Neural cell (in vitro differentiated cells): ENCODE results near the gene APOB. TPM values are rescaled to one million over a fixed set of nuclear protein-coding genes. Genes with fewer than 3 reads are reported as not detected.

Experiments
- H2AFZ ChIP-seq: fragments of 200-600, 300-800 bp; sonication (generic), shearing (Covaris generic); 2 replicates; pipeline ENCODE4 v1.6.0; 2014; ENCODE audit warnings: low read depth, mild to moderate bottlenecking, antibody characterized with exemption, low read length, moderate library complexity
- H3F3A ChIP-seq: fragments of 200-600 bp; shearing (Covaris generic); 2 replicates; pipeline ENCODE4 v1.6.1; 2016; ENCODE audit warnings: mild to moderate bottlenecking, moderate library complexity, mixed read lengths, antibody characterized with exemption, low read length; ENCODE audit not compliant: insufficient read depth, poor library complexity, severe bottlenecking
- H3K27ac ChIP-seq: fragments of 200-600, 300-800 bp; sonication (generic), shearing (Covaris generic); 2 replicates; pipeline ENCODE4 v1.5.1; 2014; ENCODE audit warnings: mild to moderate bottlenecking, low read length, moderate library complexity
- H3K27me3 ChIP-seq: fragments of 300-800, 200-600 bp; sonication (generic), shearing (Covaris generic); 2 replicates; pipeline ENCODE4 v1.6.0; 2014; ENCODE audit warnings: mild to moderate bottlenecking, low read depth, low read length, moderate library complexity; ENCODE audit not compliant: insufficient read depth
- H3K36me3 ChIP-seq: fragments of 300-800, 200-600 bp; sonication (generic), shearing (Covaris generic); 2 replicates; pipeline ENCODE4 v1.5.1; 2014; ENCODE audit warnings: mild to moderate bottlenecking, antibody characterized with exemption, low read length, moderate library complexity; ENCODE audit not compliant: insufficient read depth
- H3K4me2 ChIP-seq: fragments of 300-800, 200-600 bp; sonication (generic), shearing (Covaris generic); 2 replicates; pipeline ENCODE4 v1.6.0; 2014; ENCODE audit warnings: mild to moderate bottlenecking, low read length
- H3K4me3 ChIP-seq: fragments of 300-800, 200-600 bp; sonication (generic), shearing (Covaris generic); 2 replicates; pipeline ENCODE4 v1.5.1; 2014; ENCODE audit warnings: mild to moderate bottlenecking, low read length, moderate library complexity
- H3K79me2 ChIP-seq: fragments of 200-600 bp; shearing (Covaris generic); replicated peaks from 2 replicates; pipeline ENCODE4 v1.6.0; 2014; ENCODE audit warnings: mild to moderate bottlenecking, low read length, moderate library complexity; ENCODE audit not compliant: insufficient read depth
- H3K9ac ChIP-seq: fragments of 300-800, 200-600 bp; sonication (generic), shearing (Covaris generic); 2 replicates; pipeline ENCODE4 v1.6.1; 2016; ENCODE audit warnings: mild to moderate bottlenecking, low read length, mixed read lengths
- H3K9me2 ChIP-seq: fragments of 200-600 bp; shearing (Covaris generic); 2 replicates; pipeline ENCODE4 v1.6.1; 2016; ENCODE audit warnings: mild to moderate bottlenecking, low read length, mixed read lengths; ENCODE audit not compliant: insufficient read depth
- H3K9me3 ChIP-seq: fragments of 200-600, 300-800 bp; sonication (generic), shearing (Covaris generic); 2 replicates; pipeline ENCODE4 v1.6.1; 2016; ENCODE audit warnings: mild to moderate bottlenecking, mixed run types, low read length, moderate library complexity, mixed read lengths
- H4K20me1 ChIP-seq: fragments of 200-600 bp; shearing (Covaris generic); 2 replicates; pipeline ENCODE4 v1.6.1; 2016; ENCODE audit warnings: mild to moderate bottlenecking, mixed run types; ENCODE audit not compliant: insufficient read depth
- CTCF ChIP-seq: fragments of 450-650 bp; IDR thresholded peaks from 2 replicates; pipeline ENCODE4 v1.5.1; 2014; ENCODE audit warnings: antibody characterized with exemption, mild to moderate bottlenecking, moderate library complexity; ENCODE audit not compliant: poor library complexity, severe bottlenecking
- EP300 ChIP-seq: fragments of 450-650 bp; conservative IDR thresholded peaks from 2 replicates; pipeline ENCODE4 v1.6.1; 2014; ENCODE audit warnings: antibody characterized with exemption, mild to moderate bottlenecking, moderate library complexity; ENCODE audit not compliant: poor library complexity, severe bottlenecking
- EZH2 ChIP-seq: fragments of 200-600, 300-800 bp; shearing (Covaris generic), sonication (generic); IDR thresholded peaks from 2 replicates; pipeline ENCODE4 v1.6.1; 2014; ENCODE audit warnings: antibody characterized with exemption, low read length, borderline replicate concordance, mild to moderate bottlenecking; ENCODE audit not compliant: insufficient read depth, poor library complexity, severe bottlenecking
- MXI1 ChIP-seq: fragments of 450-650 bp; conservative IDR thresholded peaks from 2 replicates; pipeline ENCODE4 v1.6.1; 2014; ENCODE audit warnings: antibody characterized with exemption, mild to moderate bottlenecking; ENCODE audit not compliant: poor library complexity, severe bottlenecking
- POLR2AphosphoS5 ChIP-seq: IDR thresholded peaks from 2 replicates; pipeline ENCODE4 v1.6.1; 2012
- RAD21 ChIP-seq: fragments of 450-650 bp; conservative IDR thresholded peaks from 2 replicates; pipeline ENCODE4 v1.6.1; 2014; ENCODE audit warnings: antibody characterized with exemption, mild to moderate bottlenecking, moderate library complexity
- REST ChIP-seq: IDR thresholded peaks from 2 replicates; pipeline ENCODE4 v1.6.1; 2012; ENCODE audit warnings: borderline replicate concordance
- SMC3 ChIP-seq: fragments of 450-650 bp; conservative IDR thresholded peaks from 2 replicates; pipeline ENCODE4 v1.6.1; 2014; ENCODE audit warnings: antibody characterized with exemption, mild to moderate bottlenecking, moderate library complexity; ENCODE audit not compliant: poor library complexity
- TAF1 ChIP-seq: IDR thresholded peaks from 2 replicates; pipeline ENCODE4 v1.6.1; 2012; ENCODE audit warnings: low read depth
- polyA plus RNA-seq: library from polyadenylated mRNA; depleted of rRNA; stranded (reverse); fragments of >200 nt; gene quantifications from 2 replicates; pipeline ENCODE4 v1.2.3, GENCODE V29; 2014

Gene APOB
- polyA plus RNA-seq, 1 donor from 2014 or later, result not detected

- H4K20me1 ChIP-seq, result no peaks in the 10 kb centered on the region
- H3K27me3 ChIP-seq, result no peaks in the 10 kb centered on the region
- TF ChIP-seq POLR2AphosphoS5, result no peak
- no peak for TF ChIP-seq CTCF
- TF ChIP-seq MXI1, result no peak
- no peak overlapping the region for H3K4me2 ChIP-seq
- H3F3A ChIP-seq, result no peaks in the 10 kb centered on the region
- no peak overlapping the region for H3K4me3 ChIP-seq
- no peaks in the 10 kb centered on the region for H3K36me3 ChIP-seq
- H3K9me2 ChIP-seq, result no peaks in the 10 kb centered on the region
- no peak overlapping the region for H3K27ac ChIP-seq
- H3K9ac ChIP-seq, result no peak overlapping the region
- H3K9me3 ChIP-seq, result no peaks in the 10 kb centered on the region
- no peaks in the 10 kb centered on the region for H3K79me2 ChIP-seq
- no peak overlapping the region for H2AFZ ChIP-seq
Measured at GRCh38 chr2:21022792-21023367, 21.0 kb downstream of the APOB start.

- Histone ChIP-seq H3K9me2 (no peaks in the 10 kb centered on the region), H3K27me3 (no peaks in the 10 kb centered on the region), H3K9me3 (no peaks in the 10 kb centered on the region), H3K36me3 (no peaks in the 10 kb centered on the region), H2AFZ (no peak overlapping the region), H3K4me3 (no peak overlapping the region), H3K4me2 (no peak overlapping the region), H3K9ac (no peak overlapping the region), H3F3A (no peaks in the 10 kb centered on the region), H3K27ac (no peak overlapping the region), H3K79me2 (no peaks in the 10 kb centered on the region), H4K20me1 (no peaks in the 10 kb centered on the region)
- TF ChIP-seq POLR2AphosphoS5 (no peak), REST (no peak), MXI1 (no peak), TAF1 (no peak)
Measured at GRCh38 chr2:21021430-21021829, 22.4 kb downstream of the APOB start.

- no peak overlapping the region for H2AFZ ChIP-seq
- TF ChIP-seq CTCF, result no peak
- TF ChIP-seq MXI1, result no peak
- no peak for TF ChIP-seq EP300
- no peak for TF ChIP-seq TAF1
- no peak for TF ChIP-seq POLR2AphosphoS5
- TF ChIP-seq SMC3, result no peak
- no peak for TF ChIP-seq REST
- no peak for TF ChIP-seq RAD21
- no peak for TF ChIP-seq EZH2
- no peaks in the 10 kb centered on the region for H3K27me3 ChIP-seq
- no peaks in the 10 kb centered on the region for H3K79me2 ChIP-seq
- H3K36me3 ChIP-seq, result no peaks in the 10 kb centered on the region
- no peak overlapping the region for H3K4me3 ChIP-seq
- H3K9me2 ChIP-seq, result no peaks in the 10 kb centered on the region
- H3F3A ChIP-seq, result no peaks in the 10 kb centered on the region
- no peak overlapping the region for H3K4me2 ChIP-seq
- no peak overlapping the region for H3K9ac ChIP-seq
- no peak overlapping the region for H3K27ac ChIP-seq
- H3K9me3 ChIP-seq, result no peaks in the 10 kb centered on the region
- no peaks in the 10 kb centered on the region for H4K20me1 ChIP-seq
Measured at GRCh38 chr2:21020668-21021288, 23.1 kb downstream of the APOB start.
